ENCODE results near the gene AMBRA1.

The AMBRA1 gene

GRCh38 chr11:46414466-46414796 lies 179.4 kb downstream of the AMBRA1 start:
- Histone ChIP-seq H3K9me3 (ENCODE audit: severe bottlenecking) (no peaks in the 10 kb centered on the region), H3K27ac (ENCODE audit: poor library complexity, severe bottlenecking) (no peak overlapping the region), H3K27me3 (ENCODE audit: insufficient read depth, poor library complexity, severe bottlenecking) (no peaks in the 10 kb centered on the region), H3K4me1 (ENCODE audit: insufficient read depth, poor library complexity, severe bottlenecking) (no peaks in the 10 kb centered on the region), H3K36me3 (ENCODE audit: low read depth) (peaks cover 27% of the 10 kb centered on the region), H3K4me3 (ENCODE audit: severe bottlenecking) (no peak overlapping the region)
- DNase-seq (ENCODE audit: low spot score) (no peak), ATAC-seq (ENCODE audit: low read depth) (no peak)
- TF ChIP-seq, protein P1, sequence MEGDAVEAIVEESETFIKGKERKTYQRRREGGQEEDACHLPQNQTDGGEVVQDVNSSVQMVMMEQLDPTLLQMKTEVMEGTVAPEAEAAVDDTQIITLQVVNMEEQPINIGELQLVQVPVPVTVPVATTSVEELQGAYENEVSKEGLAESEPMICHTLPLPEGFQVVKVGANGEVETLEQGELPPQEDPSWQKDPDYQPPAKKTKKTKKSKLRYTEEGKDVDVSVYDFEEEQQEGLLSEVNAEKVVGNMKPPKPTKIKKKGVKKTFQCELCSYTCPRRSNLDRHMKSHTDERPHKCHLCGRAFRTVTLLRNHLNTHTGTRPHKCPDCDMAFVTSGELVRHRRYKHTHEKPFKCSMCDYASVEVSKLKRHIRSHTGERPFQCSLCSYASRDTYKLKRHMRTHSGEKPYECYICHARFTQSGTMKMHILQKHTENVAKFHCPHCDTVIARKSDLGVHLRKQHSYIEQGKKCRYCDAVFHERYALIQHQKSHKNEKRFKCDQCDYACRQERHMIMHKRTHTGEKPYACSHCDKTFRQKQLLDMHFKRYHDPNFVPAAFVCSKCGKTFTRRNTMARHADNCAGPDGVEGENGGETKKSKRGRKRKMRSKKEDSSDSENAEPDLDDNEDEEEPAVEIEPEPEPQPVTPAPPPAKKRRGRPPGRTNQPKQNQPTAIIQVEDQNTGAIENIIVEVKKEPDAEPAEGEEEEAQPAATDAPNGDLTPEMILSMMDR (IDR thresholded peaks at IDR 0.05; ENCODE audit: poor library complexity, severe bottlenecking): no peak

- no peaks in the 10 kb centered on the region for H3K4me1 ChIP-seq (ENCODE audit: insufficient read depth, poor library complexity, severe bottlenecking)
- H3K27me3 ChIP-seq (ENCODE audit: insufficient read depth, poor library complexity, severe bottlenecking): no peaks in the 10 kb centered on the region
- H3K36me3 ChIP-seq (ENCODE audit: low read depth): peaks cover 28% of the 10 kb centered on the region
- no peaks in the 10 kb centered on the region for H3K9me3 ChIP-seq (ENCODE audit: severe bottlenecking)
- TF ChIP-seq, protein P1 (IDR thresholded peaks at IDR 0.05; ENCODE audit: poor library complexity, severe bottlenecking): no peak
- ATAC-seq (ENCODE audit: low read depth) (peak; percentile 52), DNase-seq (ENCODE audit: low spot score) (no peak)
- H3K27ac ChIP-seq (ENCODE audit: poor library complexity, severe bottlenecking): no peak overlapping the region
- no peak overlapping the region for H3K4me3 ChIP-seq (ENCODE audit: severe bottlenecking)
Observed at GRCh38 chr11:46413760-46414465, 179.9 kb downstream of the AMBRA1 start.

GRCh38 chr11:46410021-46410420 lies 183.8 kb downstream of the AMBRA1 start:
- no peak for ATAC-seq (ENCODE audit: low read depth)
- TF ChIP-seq, protein P1 (IDR thresholded peaks at IDR 0.05; ENCODE audit: poor library complexity, severe bottlenecking): no peak
- H3K27ac ChIP-seq (ENCODE audit: poor library complexity, severe bottlenecking): no peak overlapping the region

GRCh38 chr11:46408407-46408986 lies 185.3 kb downstream of the AMBRA1 start:
- Histone ChIP-seq H3K9me3 (ENCODE audit: severe bottlenecking) (no peaks in the 10 kb centered on the region), H3K36me3 (ENCODE audit: low read depth) (peaks cover 35% of the 10 kb centered on the region), H3K4me3 (ENCODE audit: severe bottlenecking) (no peak overlapping the region), H3K4me1 (ENCODE audit: insufficient read depth, poor library complexity, severe bottlenecking) (no peaks in the 10 kb centered on the region), H3K27me3 (ENCODE audit: insufficient read depth, poor library complexity, severe bottlenecking) (no peaks in the 10 kb centered on the region), H3K27ac (ENCODE audit: poor library complexity, severe bottlenecking) (no peak overlapping the region)
- no peak for DNase-seq (ENCODE audit: low spot score)
- ATAC-seq (ENCODE audit: low read depth): no peak; the same call in 2 of the 3 replicates
- TF ChIP-seq, protein P1 (IDR thresholded peaks at IDR 0.05; ENCODE audit: poor library complexity, severe bottlenecking): no peak

More at GRCh38 chr11:46410021-46410420, 183.8 kb downstream of the AMBRA1 start:
- H3K9me3 ChIP-seq (ENCODE audit: severe bottlenecking): no peaks in the 10 kb centered on the region
- no peak overlapping the region for H3K4me3 ChIP-seq (ENCODE audit: severe bottlenecking)
- H3K27me3 ChIP-seq (ENCODE audit: insufficient read depth, poor library complexity, severe bottlenecking): no peaks in the 10 kb centered on the region
- no peak for DNase-seq (ENCODE audit: low spot score)
- H3K36me3 ChIP-seq (ENCODE audit: low read depth): peaks cover 41% of the 10 kb centered on the region
- no peaks in the 10 kb centered on the region for H3K4me1 ChIP-seq (ENCODE audit: insufficient read depth, poor library complexity, severe bottlenecking)

DNA sequence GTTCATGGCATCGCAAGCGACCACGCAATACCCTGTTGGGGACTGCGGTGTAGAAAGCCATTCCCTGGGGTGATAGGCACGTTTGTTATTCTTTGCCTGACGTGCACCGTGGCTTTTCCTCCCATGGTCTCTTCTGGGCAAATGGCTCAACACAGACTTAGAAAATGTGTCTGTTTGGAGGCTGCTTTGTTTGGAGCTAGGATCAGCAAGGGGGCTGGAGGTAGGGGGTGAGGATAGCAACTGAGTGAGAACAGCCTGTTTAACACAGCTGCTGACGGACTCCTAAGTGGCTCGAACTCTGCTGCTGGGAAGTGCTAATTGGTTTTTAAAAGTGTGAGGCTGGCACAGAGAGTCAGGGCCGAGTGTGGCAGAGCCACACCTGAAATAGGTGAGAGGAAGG lies 186.2 kb downstream of the AMBRA1 start:
- Histone ChIP-seq H3K4me1 (ENCODE audit: insufficient read depth, poor library complexity, severe bottlenecking) (no peaks in the 10 kb centered on the region), H3K9me3 (ENCODE audit: severe bottlenecking) (no peaks in the 10 kb centered on the region), H3K36me3 (ENCODE audit: low read depth) (peaks cover 43% of the 10 kb centered on the region), H3K4me3 (ENCODE audit: severe bottlenecking) (no peak overlapping the region), H3K27ac (ENCODE audit: poor library complexity, severe bottlenecking) (no peak overlapping the region), H3K27me3 (ENCODE audit: insufficient read depth, poor library complexity, severe bottlenecking) (no peaks in the 10 kb centered on the region)
- TF ChIP-seq, protein P1 (IDR thresholded peaks at IDR 0.05; ENCODE audit: poor library complexity, severe bottlenecking): no peak
- DNase-seq (ENCODE audit: low spot score) (no peak), ATAC-seq (ENCODE audit: low read depth) (no peak)
